ENCODE data around the gene MUCL3. TPM values are rescaled to one million over a fixed set of nuclear protein-coding genes. Genes with fewer than 3 reads are reported as not detected.

MUCL3 gene
- total RNA-seq, 1 donor from 2014 or later, result 0.05 TPM

- no peak for TF ChIP-seq CTCF (IDR thresholded peaks at IDR 0.05; ENCODE audit: unreplicated experiment)
- Mint-ChIP-seq H3K36me3 (ENCODE audit: insufficient read depth) (no peaks in the 10 kb centered on the region), H3K4me3 (ENCODE audit: low read depth) (peak overlapping the region; percentile 67), H3K27me3 (peaks cover 81% of the 10 kb centered on the region), H3K9me3 (ENCODE audit: low read depth) (peaks cover 3% of the 10 kb centered on the region), H3K27ac (no peak overlapping the region), H3K4me1 (ENCODE audit: low read depth) (peaks cover 3% of the 10 kb centered on the region)
- no peak for DNase-seq (ENCODE audit: low spot score, unreplicated experiment)
Measured at GRCh38 chr6:30954631-30955366, 14.0 kb downstream of the MUCL3 start.

GRCh38 chr6:30955367-30956042 is 14.7 kb downstream of the MUCL3 start:
- peak overlapping the region; percentile 67 for H3K4me3 Mint-ChIP-seq (ENCODE audit: low read depth)

GRCh38 chr6:30957716-30958115 is 16.9 kb downstream of the MUCL3 start:
- Mint-ChIP-seq H3K27me3 (peaks cover 67% of the 10 kb centered on the region), H3K9me3 (ENCODE audit: low read depth) (no peaks in the 10 kb centered on the region), H3K4me1 (ENCODE audit: low read depth) (peaks cover 3% of the 10 kb centered on the region), H3K36me3 (ENCODE audit: insufficient read depth) (no peaks in the 10 kb centered on the region), H3K27ac (no peak overlapping the region), H3K4me3 (ENCODE audit: low read depth) (no peak overlapping the region)
- no peak for DNase-seq (ENCODE audit: low spot score, unreplicated experiment)
- TF ChIP-seq CTCF (IDR thresholded peaks at IDR 0.05; ENCODE audit: unreplicated experiment), result no peak

More at GRCh38 chr6:30955367-30956042, 14.7 kb downstream of the MUCL3 start:
- Mint-ChIP-seq H3K27ac (no peak overlapping the region), H3K4me1 (ENCODE audit: low read depth) (peaks cover 3% of the 10 kb centered on the region), H3K36me3 (ENCODE audit: insufficient read depth) (no peaks in the 10 kb centered on the region), H3K9me3 (ENCODE audit: low read depth) (peaks cover 3% of the 10 kb centered on the region), H3K27me3 (peaks cover 81% of the 10 kb centered on the region)
- peak; percentile 30 for DNase-seq (ENCODE audit: low spot score, unreplicated experiment)
- TF ChIP-seq CTCF (IDR thresholded peaks at IDR 0.05; ENCODE audit: unreplicated experiment), result no peak

GRCh38 chr6:30960907-30961673 is 20.3 kb downstream of the MUCL3 start:
- Mint-ChIP-seq H3K9me3 (ENCODE audit: low read depth) (no peaks in the 10 kb centered on the region), H3K27me3 (peaks cover 55% of the 10 kb centered on the region), H3K4me3 (ENCODE audit: low read depth) (no peak overlapping the region), H3K27ac (no peak overlapping the region), H3K36me3 (ENCODE audit: insufficient read depth) (no peaks in the 10 kb centered on the region), H3K4me1 (ENCODE audit: low read depth) (no peaks in the 10 kb centered on the region)
- no peak for TF ChIP-seq CTCF (IDR thresholded peaks at IDR 0.05; ENCODE audit: unreplicated experiment)
- no peak for DNase-seq (ENCODE audit: low spot score, unreplicated experiment)

GRCh38 chr6:30962716-30963115 is 21.9 kb downstream of the MUCL3 start:
- DNase-seq (ENCODE audit: low spot score, unreplicated experiment), result no peak
- H3K9me3 Mint-ChIP-seq (ENCODE audit: low read depth), result no peaks in the 10 kb centered on the region
- H3K27ac Mint-ChIP-seq, result no peak overlapping the region
- H3K4me1 Mint-ChIP-seq (ENCODE audit: low read depth), result no peaks in the 10 kb centered on the region
- H3K27me3 Mint-ChIP-seq, result peaks cover 41% of the 10 kb centered on the region
- TF ChIP-seq CTCF (IDR thresholded peaks at IDR 0.05; ENCODE audit: unreplicated experiment), result no peak
- H3K36me3 Mint-ChIP-seq (ENCODE audit: insufficient read depth), result no peaks in the 10 kb centered on the region
- H3K4me3 Mint-ChIP-seq (ENCODE audit: low read depth), result no peak overlapping the region

Measured in progenitor cell of endocrine pancreas (in vitro differentiated cells).